Stimulated activated CD4-positive, alpha-beta T cell treated with anti-CD3 and anti-CD28 coated beads, Interleukin-2, amount 100 ng/mL, for 4 hours (primary cell): ENCODE measurements around the gene FHOD1.

Experiments used
- DNase-seq: peaks from one replicate; pipeline ENCODE4 v3.0.0-alpha.2; 2020; ENCODE audit warnings: low read depth

Gene FHOD1

GRCh38 chr16:67206838-67207248 lies 40.4 kb downstream of the FHOD1 start:
- DNase-seq, result no peak

DNA sequence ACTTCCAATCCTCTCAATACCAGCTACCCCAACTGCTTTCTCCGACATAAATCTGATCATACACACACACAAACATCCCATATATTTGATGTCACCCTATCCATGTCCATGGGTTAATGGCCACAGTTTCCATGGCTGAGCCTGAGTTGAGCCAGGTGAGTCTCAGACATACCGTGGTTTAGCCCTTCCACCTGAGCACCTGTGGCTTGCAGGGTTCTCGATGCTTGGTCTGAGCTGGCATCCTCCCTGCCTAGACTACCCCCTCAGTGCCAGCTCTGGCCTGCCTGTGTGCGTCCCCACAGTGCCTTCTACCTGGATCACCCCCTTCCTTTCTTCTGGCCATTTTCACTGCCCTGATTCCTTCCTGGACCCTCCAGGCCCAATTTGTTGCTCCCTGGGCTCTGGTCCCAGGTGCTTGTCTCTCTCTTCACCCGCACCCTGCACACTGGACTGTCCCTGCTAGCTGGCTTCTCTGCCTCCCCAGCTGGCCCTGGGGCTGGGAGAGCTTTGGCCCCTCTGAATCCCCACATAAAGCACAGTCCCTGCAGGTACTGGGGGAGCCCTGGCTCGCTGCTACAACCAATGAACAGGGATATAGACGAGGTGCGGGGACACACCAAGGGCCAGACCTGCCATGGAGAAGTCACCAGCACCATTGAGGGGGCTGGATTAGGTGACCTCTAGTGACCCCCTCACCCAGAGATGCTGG lies 41.0 kb downstream of the FHOD1 start:
- no peak for DNase-seq

- no peak for DNase-seq
Observed at GRCh38 chr16:67204076-67204475, 43.2 kb downstream of the FHOD1 start.

GRCh38 chr16:67202956-67203493 lies 44.3 kb downstream of the FHOD1 start:
- no peak for DNase-seq

GRCh38 chr16:67202426-67202825 lies 44.9 kb downstream of the FHOD1 start:
- DNase-seq, result no peak

- no peak for DNase-seq
Observed at GRCh38 chr16:67201411-67202345, 45.6 kb downstream of the FHOD1 start.

- no peak for DNase-seq
Observed at GRCh38 chr16:67200491-67200890, 46.8 kb downstream of the FHOD1 start.

- no peak for DNase-seq
Observed at GRCh38 chr16:67199808-67200198, 47.5 kb downstream of the FHOD1 start.

GRCh38 chr16:67199011-67199807 lies 48.1 kb downstream of the FHOD1 start, which contains the start of gene ELMO3:
TSS of gene ELMO3 (plus strand) at chr16:67199131. CDS start at chr16:67199327, 196 bp downstream.
- DNase-seq, result no peak

GRCh38 chr16:67198238-67198734 lies 49.0 kb downstream of the FHOD1 start:
- DNase-seq, result no peak

- DNase-seq, result no peak
Observed at GRCh38 chr16:67197704-67198103, 49.6 kb downstream of the FHOD1 start.

- no peak for DNase-seq
Observed at GRCh38 chr16:67196881-67197280, 50.4 kb downstream of the FHOD1 start.

- DNase-seq, result no peak
Observed at GRCh38 chr16:67195676-67196075, 51.6 kb downstream of the FHOD1 start.

DNA sequence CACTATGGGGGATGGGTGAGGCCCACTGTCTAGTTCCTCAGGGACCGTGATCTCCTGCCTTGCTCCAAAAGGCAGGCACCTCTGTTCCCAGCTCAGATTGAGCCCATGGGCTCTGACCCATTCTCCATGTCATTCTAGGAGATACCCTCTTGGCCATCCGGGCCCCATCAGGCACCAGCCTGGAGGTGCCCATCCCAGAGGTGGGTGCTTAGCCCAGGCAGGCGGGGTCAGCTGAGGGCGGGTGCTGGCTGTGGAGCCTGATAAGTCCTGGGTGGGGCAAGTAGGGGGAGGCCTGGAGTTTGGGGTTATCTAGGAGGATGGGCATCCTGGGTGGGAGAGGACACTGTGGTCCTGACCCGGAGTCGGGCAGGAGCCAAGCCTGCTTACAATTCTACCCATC lies 53.0 kb downstream of the FHOD1 start:
- no peak for DNase-seq

- no peak for DNase-seq
Observed at GRCh38 chr16:67193536-67193935, 53.7 kb downstream of the FHOD1 start.

DNA sequence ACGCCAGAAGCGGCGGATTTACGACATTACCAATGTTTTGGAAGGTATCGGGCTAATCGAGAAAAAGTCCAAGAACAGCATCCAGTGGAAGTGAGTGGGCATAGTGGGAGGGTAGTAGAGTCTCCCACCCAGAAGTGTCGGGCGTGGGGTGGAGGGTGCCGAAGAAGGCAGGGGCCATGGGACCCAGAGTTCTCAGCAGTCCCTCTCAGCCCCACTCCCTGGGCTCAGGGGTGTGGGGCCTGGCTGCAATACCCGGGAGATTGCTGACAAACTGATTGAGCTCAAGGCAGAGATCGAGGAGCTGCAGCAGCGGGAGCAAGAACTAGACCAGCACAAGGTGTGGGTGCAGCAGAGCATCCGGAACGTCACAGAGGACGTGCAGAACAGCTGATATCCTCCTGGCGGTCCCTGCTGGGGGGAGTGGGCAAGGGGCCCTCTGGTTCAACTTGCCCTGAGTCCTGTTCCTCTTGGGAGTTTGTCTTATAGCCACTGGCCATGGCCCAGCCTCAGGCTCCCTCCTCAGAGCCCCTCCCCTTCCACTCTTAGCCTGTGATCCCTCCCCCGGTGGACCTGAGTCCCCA lies 54.4 kb downstream of the FHOD1 start:
- no peak for DNase-seq

GRCh38 chr16:67191995-67192681 lies 55.1 kb downstream of the FHOD1 start, which contains the start of gene E2F4:
TSS of gene E2F4 (plus strand) at chr16:67192155. CDS start at chr16:67192228, 73 bp downstream.
- peak; percentile 78 for DNase-seq

GRCh38 chr16:67191411-67191994 lies 55.8 kb downstream of the FHOD1 start:
- DNase-seq, result no peak

GRCh38 chr16:67190448-67191399 lies 56.6 kb downstream of the FHOD1 start:
- DNase-seq, result no peak
